ENCODE measurements around the gene PLCG2. TPM values are rescaled to one million over a fixed set of nuclear protein-coding genes. Genes with fewer than 3 reads are reported as not detected.

Gene PLCG2
- total RNA-seq, 1 donor: 0.43 TPM

DNA sequence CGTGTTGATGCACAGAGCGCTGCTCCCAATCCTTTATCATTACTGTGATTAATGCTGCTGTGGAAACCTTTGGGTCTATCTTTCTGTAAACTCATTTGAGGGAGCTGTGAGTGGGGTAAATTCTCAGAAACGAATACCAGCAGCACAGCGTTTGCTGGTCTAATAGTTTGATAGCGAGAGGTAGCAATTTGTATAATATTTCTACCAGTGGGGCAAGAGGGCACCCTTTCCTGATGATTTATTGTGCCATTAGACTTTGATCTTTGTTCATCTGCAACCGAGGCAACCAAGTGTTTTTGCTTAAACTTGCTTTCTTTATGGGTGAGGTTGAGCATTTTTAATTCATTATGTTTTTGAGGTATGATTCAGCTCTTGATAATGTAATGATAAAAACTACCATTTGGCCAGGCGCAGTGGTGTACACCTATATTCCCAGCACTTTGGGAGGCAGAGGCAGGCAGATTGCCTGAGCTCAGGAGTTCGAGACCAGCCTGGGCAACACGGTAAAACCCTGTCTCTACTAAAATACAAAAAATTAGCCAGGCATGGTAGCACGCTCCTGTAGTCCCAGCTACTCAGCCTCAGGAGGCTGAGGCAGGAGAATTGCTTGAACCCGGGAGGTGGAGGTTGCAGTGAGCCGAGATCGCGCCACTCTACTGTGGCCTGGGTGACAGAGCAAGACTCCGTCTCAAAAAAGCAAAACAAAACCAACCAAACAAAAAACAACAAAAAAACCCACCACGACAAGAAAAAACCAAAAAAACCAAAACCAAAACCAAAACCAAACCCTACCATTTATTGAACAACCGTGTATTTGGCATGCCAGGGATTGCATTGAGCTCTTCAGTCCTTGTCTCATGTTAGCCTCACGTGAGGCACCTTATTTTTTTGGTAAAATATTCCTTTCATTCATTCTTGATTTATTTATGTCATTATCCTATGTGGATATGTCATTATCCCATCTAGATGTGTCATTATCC, 81.5 kb downstream of the PLCG2 start:
- TF ChIP-seq, protein P1, sequence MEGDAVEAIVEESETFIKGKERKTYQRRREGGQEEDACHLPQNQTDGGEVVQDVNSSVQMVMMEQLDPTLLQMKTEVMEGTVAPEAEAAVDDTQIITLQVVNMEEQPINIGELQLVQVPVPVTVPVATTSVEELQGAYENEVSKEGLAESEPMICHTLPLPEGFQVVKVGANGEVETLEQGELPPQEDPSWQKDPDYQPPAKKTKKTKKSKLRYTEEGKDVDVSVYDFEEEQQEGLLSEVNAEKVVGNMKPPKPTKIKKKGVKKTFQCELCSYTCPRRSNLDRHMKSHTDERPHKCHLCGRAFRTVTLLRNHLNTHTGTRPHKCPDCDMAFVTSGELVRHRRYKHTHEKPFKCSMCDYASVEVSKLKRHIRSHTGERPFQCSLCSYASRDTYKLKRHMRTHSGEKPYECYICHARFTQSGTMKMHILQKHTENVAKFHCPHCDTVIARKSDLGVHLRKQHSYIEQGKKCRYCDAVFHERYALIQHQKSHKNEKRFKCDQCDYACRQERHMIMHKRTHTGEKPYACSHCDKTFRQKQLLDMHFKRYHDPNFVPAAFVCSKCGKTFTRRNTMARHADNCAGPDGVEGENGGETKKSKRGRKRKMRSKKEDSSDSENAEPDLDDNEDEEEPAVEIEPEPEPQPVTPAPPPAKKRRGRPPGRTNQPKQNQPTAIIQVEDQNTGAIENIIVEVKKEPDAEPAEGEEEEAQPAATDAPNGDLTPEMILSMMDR (IDR thresholded peaks at IDR 0.05; ENCODE audit: insufficient read depth, low read depth, low read length): no peak
- H3K4me3 ChIP-seq (ENCODE audit: low read depth, low read length): no peak overlapping the region
- DNase-seq (ENCODE audit: low read depth): no peak

DNA sequence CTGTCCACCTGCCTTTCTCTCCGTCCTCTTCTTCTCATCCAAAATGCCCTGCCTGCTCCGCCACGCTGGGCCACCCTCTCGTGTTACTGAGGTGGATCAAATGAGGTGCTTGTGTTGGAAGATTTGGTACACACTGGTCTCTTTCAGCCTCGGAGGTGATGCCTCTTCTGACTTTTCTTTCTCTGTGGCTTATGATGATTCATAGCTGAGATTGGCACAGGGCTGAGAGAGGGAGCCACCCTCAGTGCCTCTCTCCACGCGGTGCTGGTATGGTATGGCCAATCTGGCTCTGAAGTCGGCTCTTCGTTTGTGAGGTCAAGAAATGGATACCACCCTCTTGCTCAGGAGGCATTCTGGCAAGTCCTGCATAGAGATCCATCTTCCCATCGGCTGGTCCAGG, 82.4 kb downstream of the PLCG2 start:
- no peak for DNase-seq (ENCODE audit: low read depth)
- H3K4me3 ChIP-seq (ENCODE audit: low read depth, low read length): no peak overlapping the region
- TF ChIP-seq, protein P1 (IDR thresholded peaks at IDR 0.05; ENCODE audit: insufficient read depth, low read depth, low read length): no peak

DNA sequence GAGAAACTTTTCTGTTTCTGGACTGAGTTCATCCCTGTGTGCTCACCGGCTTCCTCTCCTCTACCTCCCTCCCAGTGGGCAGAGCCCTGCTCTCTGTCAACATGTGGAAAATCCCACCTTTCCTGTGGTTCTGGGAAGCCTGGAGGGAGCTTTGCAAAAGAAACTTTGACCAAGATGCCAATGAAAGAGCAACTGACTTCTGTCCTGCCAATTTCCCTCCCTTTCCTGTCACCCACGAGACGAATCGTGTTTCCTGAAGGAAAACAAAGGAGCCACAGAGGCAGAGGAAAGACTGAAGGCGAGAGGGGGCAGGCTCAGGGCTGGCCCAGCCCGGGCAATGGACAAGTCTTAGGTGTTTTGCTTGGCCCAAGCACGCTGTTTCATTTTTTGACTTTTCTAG, 82.8 kb downstream of the PLCG2 start:
- no peak overlapping the region for H3K4me3 ChIP-seq (ENCODE audit: low read depth, low read length)
- TF ChIP-seq, protein P1 (IDR thresholded peaks at IDR 0.05; ENCODE audit: insufficient read depth, low read depth, low read length): no peak
- DNase-seq (ENCODE audit: low read depth): no peak

DNA sequence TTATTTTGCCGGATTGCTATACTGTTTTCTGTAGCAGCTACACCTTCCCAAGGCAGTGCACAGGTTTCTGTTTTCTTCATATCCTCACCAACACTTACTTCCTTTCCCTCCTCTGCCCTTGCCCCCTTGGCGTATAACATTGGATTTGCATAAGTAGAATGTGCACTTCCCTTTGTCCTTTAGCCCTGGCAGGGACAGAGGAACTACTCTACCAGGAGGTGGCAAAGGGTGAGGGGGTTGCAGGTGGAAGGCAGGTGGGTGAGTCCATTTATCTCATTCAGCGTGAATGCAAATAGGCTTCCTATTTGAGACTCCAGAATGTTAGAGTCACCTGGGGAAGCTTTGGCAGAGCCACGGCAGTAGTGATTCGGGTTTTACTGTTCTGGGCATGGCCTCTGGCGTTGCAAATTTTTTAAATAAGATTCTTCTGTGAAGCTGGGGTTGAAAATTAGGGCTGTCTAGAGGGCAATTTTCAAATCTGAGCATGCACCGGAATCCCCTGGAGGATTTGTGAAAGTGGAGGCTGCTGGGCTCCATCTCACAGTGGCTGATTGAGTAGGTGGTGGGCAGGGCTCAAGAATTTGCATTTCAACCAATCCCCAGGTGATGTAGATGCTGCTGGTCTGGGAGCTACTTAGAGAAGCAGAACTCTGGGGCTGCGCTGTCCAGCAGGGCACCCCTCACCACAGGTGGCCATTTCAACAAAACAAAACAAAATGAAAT, 84.7 kb downstream of the PLCG2 start:
- no peak for DNase-seq (ENCODE audit: low read depth)
- no peak overlapping the region for H3K4me3 ChIP-seq (ENCODE audit: low read depth, low read length)
- TF ChIP-seq, protein P1 (IDR thresholded peaks at IDR 0.05; ENCODE audit: insufficient read depth, low read depth, low read length): no peak

DNA sequence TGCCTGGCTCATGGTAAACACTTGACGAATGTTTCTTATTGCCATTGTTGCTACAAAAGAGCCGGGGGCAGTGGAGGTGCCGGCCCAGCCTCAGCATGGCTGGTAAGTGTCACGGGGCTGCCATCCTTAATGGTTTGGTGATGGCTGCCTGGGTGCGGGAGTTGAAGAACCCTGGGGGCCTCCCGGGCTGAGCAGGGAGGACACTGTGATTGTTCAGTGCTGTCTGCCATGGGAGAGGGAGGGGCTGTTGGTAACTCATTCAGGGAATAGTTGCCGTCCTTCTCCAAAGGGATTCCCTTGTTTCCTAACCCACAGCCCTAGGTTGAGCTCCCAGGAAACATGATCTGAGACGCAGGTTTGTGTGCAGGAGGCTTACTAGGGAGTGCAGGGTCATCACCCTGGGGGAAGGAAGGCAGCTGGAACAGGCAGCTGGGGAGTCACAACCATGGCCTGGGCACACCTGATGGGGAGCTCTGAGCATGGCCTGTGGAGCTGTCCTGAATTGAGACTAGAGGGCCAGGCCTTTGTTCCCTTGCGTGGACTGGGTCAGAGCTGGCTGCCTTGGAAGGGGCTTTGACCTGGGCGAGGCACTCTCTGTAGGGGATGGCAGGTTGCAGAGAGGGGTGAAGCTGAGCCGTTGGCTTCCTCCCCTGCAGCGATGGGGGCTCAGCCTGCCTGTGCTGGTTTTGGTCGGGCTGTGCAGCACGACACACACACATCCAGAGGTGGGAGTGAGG, 85.7 kb downstream of the PLCG2 start:
- TF ChIP-seq, protein P1 (IDR thresholded peaks at IDR 0.05; ENCODE audit: insufficient read depth, low read depth, low read length): no peak
- H3K4me3 ChIP-seq (ENCODE audit: low read depth, low read length): no peak overlapping the region
- no peak for DNase-seq (ENCODE audit: low read depth)

DNA sequence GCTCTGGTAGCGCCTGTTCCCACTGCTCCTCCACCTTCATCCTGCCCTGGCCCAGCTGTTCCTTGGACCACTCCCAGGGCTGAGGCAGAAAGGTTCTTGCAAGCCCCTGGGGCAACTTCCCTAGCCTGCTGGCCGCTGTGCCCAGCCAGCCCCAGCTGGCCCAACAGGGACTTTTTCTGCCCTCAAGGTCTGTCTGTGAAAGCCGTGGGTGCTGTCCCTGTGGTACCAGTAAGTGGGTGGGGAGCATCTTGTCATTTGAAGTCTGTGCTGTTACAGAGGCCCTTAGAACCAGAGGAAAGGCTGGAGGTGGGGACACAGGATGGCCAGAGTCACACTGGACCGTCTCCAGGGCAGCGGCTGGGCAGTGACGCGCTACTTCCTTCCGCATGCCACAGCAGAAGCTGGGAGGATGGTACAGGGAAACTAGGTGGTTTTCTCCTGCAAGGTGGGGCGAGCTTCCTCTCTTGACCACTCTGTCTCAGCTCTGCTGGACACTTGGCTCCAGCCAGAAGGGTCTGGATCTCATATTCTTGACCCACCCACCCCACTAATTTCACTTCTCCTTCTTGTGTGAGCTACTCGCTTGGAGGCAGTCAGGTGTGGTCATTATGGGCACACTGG, 87.8 kb downstream of the PLCG2 start:
- H3K4me3 ChIP-seq (ENCODE audit: low read depth, low read length): no peak overlapping the region
- no peak for DNase-seq (ENCODE audit: low read depth)
- TF ChIP-seq, protein P1 (IDR thresholded peaks at IDR 0.05; ENCODE audit: insufficient read depth, low read depth, low read length): no peak

Data from fibroblast of villous mesenchyme (primary cell).